ENCODE measurements around the gene CTDSP1. TPM values are rescaled to one million over a fixed set of nuclear protein-coding genes. Genes with fewer than 3 reads are reported as not detected.

CTDSP1 gene
- total and polyA plus RNA-seq, 2 donors (not counting 1 experiment from before 2014, with no cell fraction given), result 99.8 to 207 TPM

- Histone ChIP-seq H3K4me2 (replicated peaks; ENCODE audit: low read depth, low read length, poor library complexity, severe bottlenecking) (no peak overlapping the region), H3K27me3 (replicated peaks in 1 of 4; ENCODE audit: control extremely low read depth in 1 of 4, control insufficient read depth in 3 of 4, insufficient read depth in 4 of 4, low read length in 3 of 4) (peaks cover 0 to 9% (median 0%) of the 10 kb centered on the region in 4 experiments), H3K4me1 (ENCODE audit: control insufficient read depth in 2 of 2, insufficient read depth in 2 of 2, low read length in 2 of 2) (no peaks in the 10 kb centered on the region), H3K27ac (ENCODE audit: low read length in 2 of 2) (no peak overlapping the region), H3K9me3 (ENCODE audit: control extremely low read depth in 1 of 3, control insufficient read depth in 2 of 3, insufficient read depth in 1 of 3, low read length in 2 of 3) (no peaks in the 10 kb centered on the region), H3K9ac (ENCODE audit: low read length) (no peak overlapping the region), H2AFZ (ENCODE audit: insufficient read depth, low read depth, low read length, poor library complexity, severe bottlenecking) (no peak overlapping the region), H3K36me3 (replicated peaks in 1 of 2; ENCODE audit: control extremely low read depth in 1 of 2, control insufficient read depth in 1 of 2, extremely low read depth in 1 of 2, insufficient read depth in 2 of 2, low read length in 1 of 2) (no peaks in the 10 kb centered on the region), H4K20me1 (ENCODE audit: control insufficient read depth, insufficient read depth, low read length, poor library complexity, severe bottlenecking) (no peaks in the 10 kb centered on the region), H3K4me3 (ENCODE audit: control extremely low read depth in 1 of 5, extremely low read depth in 1 of 5, insufficient read depth in 1 of 5, low read depth in 2 of 5, low read length in 4 of 5) (no peak overlapping the region), H3K79me2 (ENCODE audit: control insufficient read depth, insufficient read depth, low read length) (no peaks in the 10 kb centered on the region)
- peaks cover 10% of the 10 kb centered on the region for H3K27me3 Mint-ChIP-seq
- DNase-seq (no peak), ATAC-seq (ENCODE audit: low read depth) (no peak)
- intact Hi-C loops (cut with micrococcal nuclease), result no loop called here
- no peaks in the 10 kb centered on the region for H3K9me3 Mint-ChIP-seq (ENCODE audit: insufficient read depth)
- ChIA-PET CTCF (no interaction called here), POLR2A (no interaction called here)
- TF ChIP-seq CTCF (IDR thresholded peaks at IDR 0.05), result no peak
- no peak for TF ChIP-seq EZH2 (IDR thresholded peaks at IDR 0.05; ENCODE audit: borderline replicate concordance, insufficient read depth, low read depth, low read length, poor library complexity, severe bottlenecking)
- WGBS (ENCODE audit: insufficient coverage), result 95% methylated on average over 6 of the region's 8 CpGs
- H3K4me3 Mint-ChIP-seq, result no peak overlapping the region
- H3K27ac Mint-ChIP-seq, result no peak overlapping the region
- peaks cover 3% of the 10 kb centered on the region for H3K4me1 Mint-ChIP-seq
Observed at GRCh38 chr2:218432676-218433365, 33.2 kb downstream of the CTDSP1 start.

GRCh38 chr2:218434456-218434855 lies 34.8 kb downstream of the CTDSP1 start:
- Histone ChIP-seq H3K4me1 (ENCODE audit: control insufficient read depth in 2 of 2, insufficient read depth in 2 of 2, low read length in 2 of 2) (peaks cover 12 to 15% of the 10 kb centered on the region in 2 donors), H3K4me3 (ENCODE audit: control extremely low read depth in 1 of 5, extremely low read depth in 1 of 5, insufficient read depth in 1 of 5, low read depth in 2 of 5, low read length in 4 of 5) (no peak overlapping the region), H3K9ac (ENCODE audit: low read length) (no peak overlapping the region), H3K36me3 (replicated peaks in 1 of 2; ENCODE audit: control extremely low read depth in 1 of 2, control insufficient read depth in 1 of 2, extremely low read depth in 1 of 2, insufficient read depth in 2 of 2, low read length in 1 of 2) (no peaks in the 10 kb centered on the region), H3K9me3 (ENCODE audit: control extremely low read depth in 1 of 3, control insufficient read depth in 2 of 3, insufficient read depth in 1 of 3, low read length in 2 of 3) (no peaks in the 10 kb centered on the region), H2AFZ (ENCODE audit: insufficient read depth, low read depth, low read length, poor library complexity, severe bottlenecking) (no peak overlapping the region), H4K20me1 (ENCODE audit: control insufficient read depth, insufficient read depth, low read length, poor library complexity, severe bottlenecking) (no peaks in the 10 kb centered on the region), H3K79me2 (ENCODE audit: control insufficient read depth, insufficient read depth, low read length) (no peaks in the 10 kb centered on the region), H3K27ac (ENCODE audit: low read length in 2 of 2) (no peak overlapping the region), H3K27me3 (replicated peaks in 1 of 4; ENCODE audit: control extremely low read depth in 1 of 4, control insufficient read depth in 3 of 4, insufficient read depth in 4 of 4, low read length in 3 of 4) (peaks cover 0 to 9% (median 0%) of the 10 kb centered on the region in 4 experiments), H3K4me2 (replicated peaks; ENCODE audit: low read depth, low read length, poor library complexity, severe bottlenecking) (no peak overlapping the region)
- TF ChIP-seq CTCF (IDR thresholded peaks at IDR 0.05) (no peak), EZH2 (IDR thresholded peaks at IDR 0.05; ENCODE audit: borderline replicate concordance, insufficient read depth, low read depth, low read length, poor library complexity, severe bottlenecking) (no peak)
- Mint-ChIP-seq H3K4me1 (peaks cover 17% of the 10 kb centered on the region), H3K27me3 (peaks cover 10% of the 10 kb centered on the region), H3K4me3 (no peak overlapping the region), H3K27ac (no peak overlapping the region), H3K9me3 (ENCODE audit: insufficient read depth) (no peaks in the 10 kb centered on the region)
- DNase-seq (no peak), ATAC-seq (ENCODE audit: low read depth) (no peak)
- CTCF ChIA-PET, result no interaction called here
- POLR2A ChIA-PET, result no interaction called here
- 92% methylated on average over 3 of the region's 9 CpGs for WGBS (ENCODE audit: insufficient coverage)
- intact Hi-C loops (cut with micrococcal nuclease), result no loop called here

Measured in B cell (primary cell).